ENCODE measurements around the gene NPW.

Gene NPW

DNA sequence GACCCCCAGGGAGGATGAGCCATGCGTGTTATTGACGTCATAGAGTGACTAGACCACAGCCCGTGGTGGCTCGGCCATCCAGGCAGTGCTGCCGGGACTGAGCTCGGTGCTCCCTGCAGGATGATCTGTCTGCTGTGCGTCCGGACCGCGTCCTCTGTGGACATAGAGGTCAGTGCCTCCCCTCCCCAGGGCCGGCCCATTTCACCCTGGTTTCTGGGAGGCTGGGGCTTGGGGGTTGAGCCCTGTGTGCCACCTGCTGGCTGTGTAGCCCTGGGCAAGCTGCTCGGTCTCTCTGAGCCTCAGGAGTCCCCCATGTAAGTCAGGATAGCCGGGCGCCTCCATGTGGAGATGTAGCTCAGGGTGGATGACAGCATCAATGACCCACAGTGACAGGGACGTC lies 36.5 kb downstream of the NPW start:
- Histone ChIP-seq H3K4me1 (no peaks in the 10 kb centered on the region), H3K4me2 (ENCODE audit: low read length) (no peak overlapping the region), H3K36me3 (ENCODE audit: control insufficient read depth, insufficient read depth, low read length) (no peaks in the 10 kb centered on the region), H3K27me3 (ENCODE audit: control insufficient read depth, insufficient read depth, low read length) (no peaks in the 10 kb centered on the region), H3K79me2 (peaks cover 9% of the 10 kb centered on the region), H3K27ac (no peak overlapping the region), H3K4me3 (ENCODE audit: low read depth, low read length) (no peak overlapping the region), H2AFZ (no peak overlapping the region), H3K9ac (no peak overlapping the region), H3K9me3 (ENCODE audit: control insufficient read depth, low read length) (no peaks in the 10 kb centered on the region)
- TF ChIP-seq, protein P1, sequence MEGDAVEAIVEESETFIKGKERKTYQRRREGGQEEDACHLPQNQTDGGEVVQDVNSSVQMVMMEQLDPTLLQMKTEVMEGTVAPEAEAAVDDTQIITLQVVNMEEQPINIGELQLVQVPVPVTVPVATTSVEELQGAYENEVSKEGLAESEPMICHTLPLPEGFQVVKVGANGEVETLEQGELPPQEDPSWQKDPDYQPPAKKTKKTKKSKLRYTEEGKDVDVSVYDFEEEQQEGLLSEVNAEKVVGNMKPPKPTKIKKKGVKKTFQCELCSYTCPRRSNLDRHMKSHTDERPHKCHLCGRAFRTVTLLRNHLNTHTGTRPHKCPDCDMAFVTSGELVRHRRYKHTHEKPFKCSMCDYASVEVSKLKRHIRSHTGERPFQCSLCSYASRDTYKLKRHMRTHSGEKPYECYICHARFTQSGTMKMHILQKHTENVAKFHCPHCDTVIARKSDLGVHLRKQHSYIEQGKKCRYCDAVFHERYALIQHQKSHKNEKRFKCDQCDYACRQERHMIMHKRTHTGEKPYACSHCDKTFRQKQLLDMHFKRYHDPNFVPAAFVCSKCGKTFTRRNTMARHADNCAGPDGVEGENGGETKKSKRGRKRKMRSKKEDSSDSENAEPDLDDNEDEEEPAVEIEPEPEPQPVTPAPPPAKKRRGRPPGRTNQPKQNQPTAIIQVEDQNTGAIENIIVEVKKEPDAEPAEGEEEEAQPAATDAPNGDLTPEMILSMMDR (IDR thresholded peaks at IDR 0.05), result no peak

DNA sequence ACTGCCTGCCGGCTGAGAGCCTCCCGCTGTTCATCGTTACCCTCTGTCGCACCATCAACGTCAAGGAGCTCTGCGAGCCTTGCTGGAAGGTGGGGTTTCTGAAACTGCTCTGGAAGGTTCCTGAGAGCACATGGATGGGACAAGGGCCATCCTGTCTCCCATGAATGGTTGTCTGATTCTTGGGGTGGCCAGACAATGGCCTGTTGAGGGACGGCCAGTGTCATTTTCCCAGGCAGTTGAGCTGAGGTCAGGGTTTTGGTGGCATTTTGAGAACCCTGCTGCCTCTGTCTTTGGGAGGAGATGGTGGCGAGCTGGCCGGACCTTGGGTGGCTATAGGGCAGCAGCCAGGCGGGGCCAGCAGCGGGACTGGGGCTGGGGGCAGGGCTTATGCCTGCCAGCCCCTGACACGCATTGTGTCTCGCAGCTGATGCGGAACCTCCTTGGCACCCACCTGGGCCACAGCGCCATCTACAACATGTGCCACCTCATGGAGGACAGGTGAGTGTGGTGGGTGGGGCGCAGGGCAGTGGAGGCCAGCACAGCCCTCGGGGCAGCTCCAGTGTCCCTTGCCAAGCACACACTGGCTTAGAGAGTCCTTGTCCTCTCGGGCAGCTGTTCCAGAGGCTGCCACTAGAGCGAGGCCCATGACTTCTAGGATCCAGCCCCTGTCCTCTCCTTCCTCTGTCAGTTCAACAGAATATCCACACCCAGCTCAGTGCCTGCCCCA lies 37.3 kb downstream of the NPW start:
- Histone ChIP-seq H3K36me3 (ENCODE audit: control insufficient read depth, insufficient read depth, low read length) (no peaks in the 10 kb centered on the region), H3K4me3 (ENCODE audit: low read depth, low read length) (no peak overlapping the region), H3K27me3 (ENCODE audit: control insufficient read depth, insufficient read depth, low read length) (no peaks in the 10 kb centered on the region), H3K9ac (no peak overlapping the region), H3K4me2 (ENCODE audit: low read length) (no peak overlapping the region), H3K79me2 (peaks cover 3% of the 10 kb centered on the region), H2AFZ (no peak overlapping the region), H3K4me1 (no peaks in the 10 kb centered on the region), H3K9me3 (ENCODE audit: control insufficient read depth, low read length) (no peaks in the 10 kb centered on the region), H3K27ac (no peak overlapping the region)
- TF ChIP-seq, protein P1 (IDR thresholded peaks at IDR 0.05), result no peak

DNA sequence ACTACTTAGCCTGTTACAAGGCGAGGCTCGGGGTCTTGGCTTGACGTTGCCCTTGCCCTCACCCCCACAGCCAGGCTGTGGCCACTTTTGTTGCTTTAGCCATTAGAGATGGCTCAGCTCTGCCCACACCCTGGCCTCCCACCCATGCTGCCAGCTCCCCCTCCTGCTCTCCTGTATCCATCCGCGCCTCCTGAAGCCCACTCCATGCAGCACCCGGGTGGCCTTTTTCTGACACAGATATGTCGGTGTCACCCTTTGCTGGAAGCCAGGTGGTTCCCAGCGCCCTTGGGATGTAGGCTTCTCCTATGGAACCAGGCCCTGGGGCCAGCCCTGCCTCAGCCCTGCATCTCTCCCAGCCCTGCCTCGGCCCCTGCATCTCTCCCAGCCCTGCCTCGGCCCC lies 37.9 kb downstream of the NPW start:
- Histone ChIP-seq H3K36me3 (ENCODE audit: control insufficient read depth, insufficient read depth, low read length) (no peaks in the 10 kb centered on the region), H3K4me1 (no peaks in the 10 kb centered on the region), H3K9ac (no peak overlapping the region)

DNA sequence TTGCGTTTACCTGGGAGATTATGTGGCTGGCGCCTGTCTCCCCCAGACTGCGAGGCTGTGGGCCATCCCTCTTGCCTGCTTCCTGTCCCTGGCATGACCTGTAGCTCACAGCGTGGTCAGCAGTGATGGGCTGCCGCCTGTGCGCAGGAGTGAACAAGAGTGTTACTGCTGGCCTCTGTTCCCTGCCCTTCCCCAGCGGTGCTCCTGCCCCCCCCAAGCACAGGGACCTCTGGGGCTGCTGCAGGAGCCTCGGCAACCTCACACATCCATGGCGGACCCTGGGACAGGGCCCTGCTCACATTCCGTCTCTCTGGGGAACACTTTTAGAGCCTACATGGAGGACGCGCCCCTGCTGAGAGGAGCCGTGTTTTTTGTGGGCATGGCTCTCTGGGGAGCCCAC lies 38.8 kb downstream of the NPW start:
- Histone ChIP-seq H3K4me1 (no peaks in the 10 kb centered on the region), H3K79me2 (no peaks in the 10 kb centered on the region), H3K9me3 (ENCODE audit: control insufficient read depth, low read length) (no peaks in the 10 kb centered on the region), H3K9ac (no peak overlapping the region), H3K27me3 (ENCODE audit: control insufficient read depth, insufficient read depth, low read length) (no peaks in the 10 kb centered on the region), H2AFZ (no peak overlapping the region), H3K27ac (no peak overlapping the region), H3K36me3 (ENCODE audit: control insufficient read depth, insufficient read depth, low read length) (no peaks in the 10 kb centered on the region), H3K4me2 (ENCODE audit: low read length) (no peak overlapping the region), H3K4me3 (ENCODE audit: low read depth, low read length) (no peak overlapping the region)
- TF ChIP-seq, protein P1 (IDR thresholded peaks at IDR 0.05), result no peak

More for the DNA sequence above, 37.9 kb downstream of the NPW start:
- H3K9me3 ChIP-seq (ENCODE audit: control insufficient read depth, low read length), result no peaks in the 10 kb centered on the region
- TF ChIP-seq, protein P1 (IDR thresholded peaks at IDR 0.05), result no peak
- H2AFZ ChIP-seq, result no peak overlapping the region
- H3K27ac ChIP-seq, result no peak overlapping the region
- H3K27me3 ChIP-seq (ENCODE audit: control insufficient read depth, insufficient read depth, low read length), result no peaks in the 10 kb centered on the region
- peaks cover 1% of the 10 kb centered on the region for H3K79me2 ChIP-seq
- no peak overlapping the region for H3K4me3 ChIP-seq (ENCODE audit: low read depth, low read length)
- H3K4me2 ChIP-seq (ENCODE audit: low read length), result no peak overlapping the region

DNA sequence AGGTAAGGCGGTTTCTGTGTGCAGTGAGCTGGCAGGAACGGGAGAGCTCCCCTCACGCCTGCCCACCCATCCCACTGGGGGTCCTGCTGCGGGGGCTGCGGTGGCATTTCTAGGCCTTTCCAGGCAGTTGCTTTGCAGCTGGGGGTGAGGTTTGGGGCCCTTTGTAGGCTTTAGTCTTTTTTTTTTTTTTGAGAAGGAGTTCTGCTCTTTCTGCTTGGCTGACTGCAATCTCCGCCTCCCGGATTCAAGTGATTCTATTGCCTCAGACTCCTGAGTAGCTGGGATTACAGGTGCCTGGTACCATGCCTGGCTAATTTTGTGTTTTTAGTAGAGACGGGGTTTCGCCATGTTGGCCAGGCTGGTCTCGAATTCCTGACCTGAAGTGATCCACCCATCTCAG lies 39.3 kb downstream of the NPW start:
- Histone ChIP-seq H3K4me3 (ENCODE audit: low read depth, low read length) (no peak overlapping the region), H3K9ac (no peak overlapping the region), H3K4me2 (ENCODE audit: low read length) (no peak overlapping the region), H3K27me3 (ENCODE audit: control insufficient read depth, insufficient read depth, low read length) (no peaks in the 10 kb centered on the region), H3K36me3 (ENCODE audit: control insufficient read depth, insufficient read depth, low read length) (no peaks in the 10 kb centered on the region), H3K9me3 (ENCODE audit: control insufficient read depth, low read length) (no peaks in the 10 kb centered on the region), H3K79me2 (no peaks in the 10 kb centered on the region), H3K27ac (no peak overlapping the region), H3K4me1 (no peaks in the 10 kb centered on the region), H2AFZ (no peak overlapping the region)
- TF ChIP-seq, protein P1 (IDR thresholded peaks at IDR 0.05), result no peak
